ENCODE results near the gene DERL3.
A peak's percentile ranks its signal among the peaks of the same experiment; 100 is the strongest.

Gene DERL3

DNA sequence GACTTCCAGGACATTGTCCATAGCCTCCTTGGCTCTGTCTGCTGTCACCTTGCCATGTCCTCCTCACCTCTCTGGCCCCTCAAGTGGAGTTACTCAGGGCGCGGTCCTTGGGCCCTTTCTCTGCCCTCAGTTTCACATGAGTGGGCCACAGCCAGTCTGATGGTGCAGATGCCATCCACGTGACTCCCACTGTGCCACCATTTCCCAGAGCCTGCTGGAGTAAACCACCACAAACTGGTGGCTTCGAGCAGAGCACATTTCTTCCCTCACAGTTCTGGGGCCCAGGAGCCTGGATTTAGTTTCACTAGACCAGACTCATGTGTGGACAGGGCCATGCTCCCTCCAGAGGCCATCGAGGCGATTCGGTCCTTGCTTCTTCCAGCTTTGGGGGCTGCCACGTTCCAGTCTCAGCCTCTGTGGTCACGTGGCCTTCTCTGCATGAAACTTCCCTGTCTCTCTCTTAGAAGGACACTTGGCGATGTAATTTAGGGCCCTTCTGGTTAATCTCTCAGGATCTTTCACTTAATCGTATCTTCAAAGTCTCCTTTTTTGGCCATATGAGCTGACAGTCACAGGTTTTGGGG, 37.5 kb downstream of the DERL3 start:
- no peak for DNase-seq

- no peak for DNase-seq
Measured at GRCh38 chr22:23800297-23801237, 38.2 kb downstream of the DERL3 start.

DNA sequence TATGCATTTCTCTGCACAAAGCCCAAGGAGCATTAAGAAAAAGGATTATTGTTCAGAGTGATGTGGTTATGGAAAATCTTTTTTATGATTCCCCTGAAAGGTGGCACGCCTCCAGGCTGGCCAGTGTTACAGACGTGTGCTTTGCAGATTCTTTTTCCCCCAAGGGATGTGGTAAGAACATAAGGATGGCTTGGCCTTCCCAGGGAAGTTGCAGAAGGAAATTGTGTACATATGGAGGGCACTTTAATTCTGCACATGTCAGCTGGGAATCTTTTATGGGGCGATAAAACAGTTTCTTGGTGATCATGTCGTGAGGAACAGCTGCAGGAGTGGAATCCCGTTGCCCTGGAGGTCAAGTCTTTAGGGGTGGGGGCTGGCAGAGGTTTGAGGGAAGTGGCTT, 42.3 kb downstream of the DERL3 start:
- DNase-seq, result no peak

GRCh38 chr22:23793326-23793725, 45.5 kb downstream of the DERL3 start:
- DNase-seq, result no peak

DNA sequence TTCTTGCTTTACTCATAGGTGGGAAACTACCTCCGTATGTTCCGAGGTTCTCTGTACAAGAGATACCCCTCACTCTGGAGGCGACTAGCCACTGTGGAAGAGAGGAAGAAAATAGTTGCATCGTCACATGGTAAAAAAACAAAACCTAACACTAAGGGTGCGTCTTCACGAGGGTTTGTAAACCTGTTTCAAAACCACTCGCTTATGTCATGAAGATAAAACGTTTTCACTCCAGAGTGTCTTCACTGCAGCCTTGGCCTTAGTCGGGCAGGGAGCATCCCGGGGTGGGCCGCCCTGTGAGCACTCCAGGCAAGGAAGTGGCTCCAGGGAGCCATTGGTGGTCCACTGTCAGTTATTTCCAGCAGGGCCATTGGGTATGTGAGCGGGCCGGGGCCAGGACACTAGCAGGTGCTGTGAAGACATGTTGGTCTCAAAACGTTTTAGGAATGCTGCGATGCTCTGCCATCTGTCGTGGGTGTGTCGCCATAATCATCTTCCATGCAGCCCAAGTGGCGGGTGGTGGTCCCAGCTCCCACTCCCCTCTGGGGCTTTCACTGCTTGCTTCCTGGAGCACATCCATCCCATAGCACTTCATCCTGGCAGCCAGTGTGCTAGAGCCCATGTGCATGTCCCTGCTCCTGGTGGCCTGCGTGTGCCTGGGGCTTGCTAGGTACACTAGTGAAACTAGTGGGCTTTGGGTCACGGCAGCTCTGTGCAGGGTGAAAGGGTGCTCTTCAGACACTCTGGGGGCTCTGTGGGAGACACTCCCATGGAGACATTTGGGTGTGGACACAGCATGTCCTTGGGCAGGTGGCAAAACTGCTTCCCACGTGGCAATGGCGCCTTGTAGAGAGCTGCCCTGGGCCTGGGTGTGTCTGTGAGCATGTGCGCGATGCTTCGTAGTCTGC, 46.8 kb downstream of the DERL3 start:
- no peak for DNase-seq

GRCh38 chr22:23790819-23791737, 47.7 kb downstream of the DERL3 start:
- no peak for DNase-seq

DNA sequence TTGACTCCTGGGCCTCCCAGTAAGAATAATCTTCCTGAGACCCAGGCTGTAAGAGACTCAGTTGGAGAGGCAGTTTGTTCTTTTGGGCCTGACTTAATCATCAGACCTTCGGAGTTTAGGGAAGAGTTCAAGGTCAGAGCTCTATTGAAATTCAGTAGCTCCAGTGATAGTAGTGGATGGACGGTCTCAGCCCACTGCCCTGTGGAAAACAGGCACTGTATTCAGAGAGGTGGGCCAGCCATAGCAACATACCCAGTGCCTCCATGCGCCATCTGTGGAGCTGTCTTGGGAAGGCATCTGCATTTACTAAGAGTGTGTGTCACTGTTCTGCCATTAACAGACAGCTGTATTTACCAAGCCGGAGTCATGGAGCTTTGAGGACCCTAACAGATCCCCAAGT, 49.2 kb downstream of the DERL3 start:
- no peak for DNase-seq

GRCh38 chr22:23789121-23789520, 49.7 kb downstream of the DERL3 start:
- no peak for DNase-seq

DNA sequence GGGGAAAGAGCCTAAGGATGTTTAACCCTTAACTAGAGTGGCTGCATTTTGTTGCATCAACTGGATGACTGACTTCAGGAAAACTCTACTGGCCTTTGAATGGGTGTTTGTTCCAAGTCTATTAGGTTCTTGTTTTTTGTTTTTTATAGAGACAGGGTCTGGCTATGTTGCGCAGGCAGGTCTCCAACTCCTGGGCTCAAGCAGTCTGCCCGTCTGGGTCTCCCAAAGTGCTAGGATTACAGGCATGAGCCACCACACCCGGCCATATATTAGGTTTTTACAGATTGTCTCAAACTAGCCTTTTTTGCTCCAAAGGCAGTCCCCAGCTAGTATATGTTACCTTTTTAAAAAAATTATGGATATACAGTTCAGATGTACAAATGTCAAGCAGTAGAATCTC, 50.9 kb downstream of the DERL3 start:
- no peak for DNase-seq

DNA sequence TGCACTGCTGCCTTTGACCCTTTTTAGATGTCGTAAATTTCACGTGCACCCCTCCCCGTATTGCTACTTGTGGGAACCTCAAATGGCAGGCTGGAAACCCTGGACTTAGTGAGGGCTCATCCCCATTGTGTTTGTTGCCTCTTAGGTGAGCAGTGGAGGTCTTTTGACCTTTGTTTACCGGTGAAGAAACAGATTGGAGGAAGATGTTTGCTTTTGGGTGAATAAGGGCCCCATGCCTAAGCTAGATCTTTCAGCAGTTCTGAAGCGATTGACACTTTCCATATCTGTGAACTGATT, 51.3 kb downstream of the DERL3 start:
- no peak for DNase-seq

- peak; percentile 93 for DNase-seq
Measured at GRCh38 chr22:23786752-23787599, 51.8 kb downstream of the DERL3 start, which contains the start of gene SMARCB1. TSS of gene SMARCB1 (plus strand) at chr22:23786966. CDS start at chr22:23787170, 204 bp downstream.

- no peak for DNase-seq
Measured at GRCh38 chr22:23786261-23786710, 52.5 kb downstream of the DERL3 start.

All from CD4-positive, alpha-beta T cell treated with Interleukin-10 for 1 hour (primary cell).